ENCODE measurements around the gene YIF1B. TPM values are rescaled to one million over a fixed set of nuclear protein-coding genes. Genes with fewer than 3 reads are reported as not detected.
A peak's percentile ranks its signal among the peaks of the same experiment; 100 is the strongest.
"Not testable (repeated sequence)": the region's sequence is repeated elsewhere in the genome, so short reads cannot be mapped to it uniquely, and the experiment has no call there.

YIF1B gene, protein sequence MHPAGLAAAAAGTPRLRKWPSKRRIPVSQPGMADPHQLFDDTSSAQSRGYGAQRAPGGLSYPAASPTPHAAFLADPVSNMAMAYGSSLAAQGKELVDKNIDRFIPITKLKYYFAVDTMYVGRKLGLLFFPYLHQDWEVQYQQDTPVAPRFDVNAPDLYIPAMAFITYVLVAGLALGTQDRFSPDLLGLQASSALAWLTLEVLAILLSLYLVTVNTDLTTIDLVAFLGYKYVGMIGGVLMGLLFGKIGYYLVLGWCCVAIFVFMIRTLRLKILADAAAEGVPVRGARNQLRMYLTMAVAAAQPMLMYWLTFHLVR
- 17.7 TPM for total RNA-seq
- polyA plus RNA-seq: 34.3 TPM

DNA sequence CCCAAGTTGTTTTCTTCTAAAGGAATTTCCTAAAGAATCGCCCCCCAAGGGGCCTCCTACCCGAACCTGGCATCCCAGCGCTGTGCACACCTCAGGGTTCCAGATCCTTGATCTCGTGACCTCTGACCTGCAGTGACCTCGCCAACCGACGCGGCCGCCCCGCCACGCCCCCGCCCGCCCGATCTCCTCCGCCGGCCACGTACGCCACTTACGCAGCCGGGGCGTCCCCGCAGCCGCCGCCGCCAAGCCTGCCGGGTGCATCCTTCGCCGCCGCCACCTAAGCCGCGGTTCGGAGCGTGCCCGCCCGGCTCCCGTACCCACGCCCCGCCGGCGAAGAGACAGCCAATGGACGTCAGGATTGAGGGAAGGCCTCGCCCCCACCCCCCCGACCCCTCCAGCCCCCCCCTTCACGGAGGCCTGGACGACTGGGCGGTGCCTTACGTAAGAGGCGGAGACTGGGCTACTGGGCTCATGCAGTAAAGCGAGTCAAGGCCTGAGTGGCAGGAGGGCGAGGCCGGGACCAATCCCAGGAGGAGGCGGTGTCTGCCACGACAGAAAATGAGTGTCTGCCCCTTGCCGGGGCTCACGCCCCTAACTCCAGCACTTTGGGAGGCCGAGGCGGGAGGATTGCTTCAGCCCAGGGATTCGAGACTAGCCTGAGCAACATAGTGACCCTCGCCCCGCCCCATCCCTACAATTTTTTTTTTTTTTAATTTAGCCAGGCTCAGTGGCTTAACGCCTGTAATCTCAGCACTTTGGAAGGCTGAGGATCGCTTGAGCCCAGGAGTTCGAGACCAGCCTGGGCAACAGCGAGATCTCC is at the start of gene YIF1B:
YIF1B (minus strand) TSS at position 291 of the 820 bp plus-strand sequence; CDS start at position 261, 30 bp downstream.
- WGBS: under 1% methylated on average over 64 of the region's 64 CpGs
- Histone ChIP-seq H3K36me3 (ENCODE audit: insufficient read depth) (no peaks in the 10 kb centered on the region), H3K4me1 (ENCODE audit: insufficient read depth) (no peaks in the 10 kb centered on the region), H3K27ac (ENCODE audit: low read depth) (peak within 1 kb of the TSS; percentile 82), H3K4me3 (ENCODE audit: low read depth, low read length) (peak within 1 kb of the TSS; percentile 45)
- peak; percentile 91 for DNase-seq (ENCODE audit: extremely low spot score)

DNA sequence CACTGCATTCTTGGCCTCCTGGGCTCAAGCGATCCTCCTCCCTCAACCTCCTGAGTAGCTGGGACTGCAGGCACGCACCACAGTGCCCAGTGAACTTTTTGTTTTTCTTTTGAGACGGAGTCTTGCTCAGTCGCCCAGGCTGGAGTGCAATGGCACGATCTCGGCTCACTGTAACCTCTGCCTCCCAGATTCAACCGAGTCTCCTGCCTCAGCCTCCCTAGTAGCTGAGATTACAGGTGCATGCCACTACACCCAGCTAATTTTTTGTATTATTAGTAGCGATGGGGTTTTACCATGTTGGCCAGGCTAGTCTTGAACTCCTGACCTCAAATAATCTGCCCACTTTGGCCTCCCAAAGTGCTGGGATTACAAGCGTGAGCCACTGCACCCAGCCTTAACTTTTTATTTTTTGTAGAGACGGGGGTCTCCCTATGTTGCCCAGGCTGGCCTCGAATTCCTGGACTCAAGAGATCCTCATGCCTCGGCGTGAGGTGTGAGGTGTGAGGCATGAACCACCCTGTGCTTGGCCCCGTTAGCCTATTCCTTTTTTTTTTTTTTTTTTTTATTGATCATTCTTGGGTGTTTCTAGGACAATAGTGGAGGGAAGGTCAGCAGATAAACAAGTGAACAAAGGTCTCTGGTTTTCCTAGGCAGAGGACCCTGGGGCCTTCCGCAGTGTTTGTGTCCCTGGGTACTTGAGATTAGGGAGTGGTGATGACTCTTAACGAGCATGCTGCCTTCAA is 47.4 kb upstream of the YIF1B start:
- H3K36me3 ChIP-seq (ENCODE audit: insufficient read depth); H3K4me1 ChIP-seq (ENCODE audit: insufficient read depth); H3K27ac ChIP-seq (ENCODE audit: low read depth); DNase-seq (ENCODE audit: extremely low spot score); H3K4me3 ChIP-seq (ENCODE audit: low read depth, low read length): not testable (repeated sequence)
- 77% methylated on average over 15 of the region's 16 CpGs for WGBS

DNA sequence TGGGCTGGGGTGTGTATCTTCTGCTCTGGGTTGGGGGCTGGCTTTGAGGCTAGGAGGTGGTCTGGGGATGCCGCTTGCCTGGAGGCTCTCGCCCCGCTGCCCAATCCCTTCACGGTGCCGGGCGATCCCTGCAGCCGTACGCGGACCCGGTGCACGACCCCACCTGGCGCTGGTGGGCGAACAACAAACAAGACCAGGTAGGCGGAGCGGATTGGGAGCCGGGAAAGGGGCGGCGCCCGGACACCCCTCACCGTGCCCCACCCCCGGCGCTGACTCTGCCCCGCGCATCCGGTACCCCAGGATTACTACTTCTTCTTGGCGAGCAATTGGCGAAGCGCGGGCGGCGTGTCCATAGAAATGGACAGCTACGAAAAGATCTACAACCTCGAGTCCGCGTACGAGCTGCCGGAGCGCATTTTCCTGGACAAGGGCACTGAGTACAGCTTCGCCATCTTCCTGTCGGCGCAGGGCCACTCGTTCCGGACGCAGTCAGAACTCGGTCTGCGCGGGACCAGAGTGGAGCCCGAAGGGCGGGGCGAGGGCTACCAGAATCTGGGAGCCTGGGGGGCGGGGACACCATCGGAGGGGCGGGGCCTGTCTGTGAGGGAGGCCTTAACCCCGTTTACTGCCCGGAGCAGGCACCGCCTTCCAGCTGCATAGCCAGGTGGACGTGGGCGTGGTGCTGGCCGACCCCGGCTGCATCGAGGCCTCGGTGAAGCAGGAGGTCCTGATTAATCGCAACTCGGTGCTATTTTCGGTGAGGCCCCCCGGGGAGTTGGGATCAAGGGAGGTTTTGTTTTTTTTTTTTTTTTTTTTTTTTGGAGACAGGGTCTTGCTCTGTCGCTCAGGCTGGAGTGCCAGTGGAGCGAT is 46.6 kb upstream of the YIF1B start:
- no peak overlapping the region for H3K27ac ChIP-seq (ENCODE audit: low read depth)
- no peaks in the 10 kb centered on the region for H3K36me3 ChIP-seq (ENCODE audit: insufficient read depth)
- 2% methylated on average over 68 of the region's 68 CpGs for WGBS
- H3K4me3 ChIP-seq (ENCODE audit: low read depth, low read length): peak overlapping the region; percentile 46
- no peak for DNase-seq (ENCODE audit: extremely low spot score)
- H3K4me1 ChIP-seq (ENCODE audit: insufficient read depth): no peaks in the 10 kb centered on the region

DNA sequence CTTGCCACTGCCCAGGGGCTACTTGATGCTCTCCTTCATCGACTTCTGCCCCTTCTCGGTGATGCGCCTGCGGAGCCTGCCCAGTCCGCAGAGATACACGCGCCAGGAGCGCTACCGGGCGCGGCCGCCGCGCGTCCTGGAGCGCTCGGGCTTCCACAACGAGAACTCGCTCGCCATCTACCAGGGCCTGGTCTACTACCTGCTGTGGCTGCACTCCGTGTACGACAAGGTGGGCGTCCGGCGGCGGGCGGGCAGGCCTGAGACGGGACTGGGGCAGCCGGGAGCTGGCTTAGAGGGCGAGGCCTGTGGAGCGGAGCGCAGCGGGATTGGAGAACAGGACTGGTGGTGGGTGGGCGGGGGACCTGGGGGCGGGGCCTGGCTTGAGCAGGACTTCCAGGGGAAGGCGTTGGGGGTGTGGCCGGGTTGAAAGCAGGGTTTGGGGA is 45.9 kb upstream of the YIF1B start:
- H3K27ac ChIP-seq (ENCODE audit: low read depth): no peak overlapping the region
- DNase-seq (ENCODE audit: extremely low spot score): peak; percentile 45
- H3K36me3 ChIP-seq (ENCODE audit: insufficient read depth): no peaks in the 10 kb centered on the region
- WGBS: under 1% methylated on average over 37 of the region's 37 CpGs
- no peaks in the 10 kb centered on the region for H3K4me1 ChIP-seq (ENCODE audit: insufficient read depth)
- H3K4me3 ChIP-seq (ENCODE audit: low read depth, low read length): peak overlapping the region; percentile 46

DNA sequence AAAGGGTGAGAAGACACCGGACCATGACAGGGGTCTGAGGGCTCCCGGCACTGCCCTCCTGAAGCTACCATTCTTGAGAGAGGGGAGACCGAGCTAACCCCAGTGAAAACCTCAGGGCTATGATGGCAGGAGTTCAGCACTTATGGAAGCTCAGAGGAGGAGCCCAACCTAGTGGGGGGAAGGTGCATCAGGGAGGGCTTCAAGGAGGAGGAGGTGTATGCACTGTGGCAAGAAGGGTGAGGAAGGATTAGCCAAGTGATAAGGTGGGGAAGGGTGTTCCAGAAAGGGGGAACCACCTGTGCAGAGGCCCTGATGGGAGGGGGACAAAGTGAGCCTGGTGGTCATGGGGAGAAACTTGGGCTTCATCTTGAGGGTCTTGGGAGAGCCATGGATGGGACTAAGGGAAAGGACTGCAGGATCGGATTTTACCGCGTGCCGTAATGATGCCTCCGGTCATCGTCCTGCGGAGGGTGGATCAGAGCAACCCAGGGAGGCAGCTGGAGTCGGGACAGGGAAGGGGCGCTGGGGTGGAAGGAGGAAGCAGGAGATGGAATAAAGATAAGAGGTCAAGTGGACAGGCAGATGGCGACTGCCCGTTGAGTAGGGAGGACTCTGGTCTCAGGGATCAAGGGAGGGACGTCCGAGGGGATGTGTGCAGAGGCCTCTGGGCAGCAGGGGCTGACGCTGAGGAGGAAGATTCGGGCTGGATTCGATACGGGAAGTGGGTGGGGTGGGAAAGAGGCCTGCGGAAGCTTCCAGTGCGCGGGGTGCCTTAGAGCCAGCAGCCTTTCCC is 45.3 kb upstream of the YIF1B start:
- H3K36me3 ChIP-seq (ENCODE audit: insufficient read depth): no peaks in the 10 kb centered on the region
- H3K4me3 ChIP-seq (ENCODE audit: low read depth, low read length): peak overlapping the region; percentile 46
- H3K4me1 ChIP-seq (ENCODE audit: insufficient read depth): no peaks in the 10 kb centered on the region
- H3K27ac ChIP-seq (ENCODE audit: low read depth): no peak overlapping the region
- WGBS: 17% methylated on average over 23 of the region's 23 CpGs
- DNase-seq (ENCODE audit: extremely low spot score): no peak

DNA sequence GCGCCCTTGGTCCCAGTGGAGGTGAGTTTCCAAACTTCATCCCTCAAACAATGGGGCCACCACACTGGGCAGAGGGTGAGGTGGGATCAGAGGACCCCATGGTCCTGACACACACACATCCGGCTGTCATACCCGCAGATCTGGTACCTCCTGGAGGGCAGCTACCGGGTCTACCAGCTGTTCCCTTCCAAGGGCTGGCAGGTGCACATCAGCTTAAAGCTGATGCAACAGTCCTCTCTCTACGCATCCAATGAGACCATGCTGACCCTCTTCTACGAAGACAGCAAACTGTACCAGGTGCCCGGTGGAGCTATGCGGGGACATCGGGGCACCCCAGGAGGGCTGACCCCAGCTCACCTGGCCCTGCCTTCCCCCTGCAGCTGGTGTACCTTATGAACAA is 44.6 kb upstream of the YIF1B start:
- no peak overlapping the region for H3K27ac ChIP-seq (ENCODE audit: low read depth)
- no peak overlapping the region for H3K4me3 ChIP-seq (ENCODE audit: low read depth, low read length)
- DNase-seq (ENCODE audit: extremely low spot score): no peak
- H3K4me1 ChIP-seq (ENCODE audit: insufficient read depth): no peaks in the 10 kb centered on the region
- no peaks in the 10 kb centered on the region for H3K36me3 ChIP-seq (ENCODE audit: insufficient read depth)
- 89% methylated on average over 9 of the region's 9 CpGs for WGBS

DNA sequence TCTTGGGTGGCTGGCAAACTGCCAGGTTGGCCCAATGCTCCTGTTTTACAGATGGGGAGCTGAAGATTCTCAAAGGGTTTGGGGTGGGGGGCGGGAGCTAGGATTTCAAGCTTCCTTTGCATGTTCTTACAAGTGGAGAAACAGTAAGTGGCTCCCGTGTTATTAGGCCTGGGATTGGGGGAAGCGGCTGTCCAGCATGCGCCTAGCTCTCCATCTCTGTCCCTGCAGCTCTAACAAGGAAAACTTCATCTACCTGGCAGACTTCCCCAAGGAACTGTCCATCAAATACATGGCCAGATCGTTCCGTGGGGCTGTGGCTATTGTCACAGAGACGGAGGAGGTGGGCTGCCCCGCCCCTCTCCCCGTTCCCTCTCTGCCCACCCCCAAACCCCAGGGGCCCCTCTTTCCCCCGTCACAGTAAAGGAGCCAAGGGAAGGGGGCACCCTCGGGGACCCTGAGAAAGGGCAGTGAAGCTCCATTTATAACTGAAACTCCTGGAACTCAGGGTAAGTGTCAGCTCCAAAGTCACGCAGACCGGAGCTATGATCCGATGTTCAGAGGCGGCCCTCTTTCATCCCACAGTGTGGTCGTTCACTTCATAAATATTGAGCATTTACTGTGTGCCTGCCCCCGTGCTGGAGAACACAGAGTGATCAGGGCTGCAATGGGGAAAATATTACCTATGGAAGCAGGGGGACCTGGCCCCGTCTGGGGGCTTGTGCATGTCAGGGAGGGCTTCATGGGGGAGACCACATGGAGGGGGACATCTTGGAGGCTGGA is 43.7 kb upstream of the YIF1B start:
- DNase-seq (ENCODE audit: extremely low spot score): no peak
- Histone ChIP-seq H3K36me3 (ENCODE audit: insufficient read depth) (no peaks in the 10 kb centered on the region), H3K4me3 (ENCODE audit: low read depth, low read length) (no peak overlapping the region), H3K27ac (ENCODE audit: low read depth) (no peak overlapping the region), H3K4me1 (ENCODE audit: insufficient read depth) (no peaks in the 10 kb centered on the region)
- 52% methylated on average over 18 of the region's 18 CpGs for WGBS

DNA sequence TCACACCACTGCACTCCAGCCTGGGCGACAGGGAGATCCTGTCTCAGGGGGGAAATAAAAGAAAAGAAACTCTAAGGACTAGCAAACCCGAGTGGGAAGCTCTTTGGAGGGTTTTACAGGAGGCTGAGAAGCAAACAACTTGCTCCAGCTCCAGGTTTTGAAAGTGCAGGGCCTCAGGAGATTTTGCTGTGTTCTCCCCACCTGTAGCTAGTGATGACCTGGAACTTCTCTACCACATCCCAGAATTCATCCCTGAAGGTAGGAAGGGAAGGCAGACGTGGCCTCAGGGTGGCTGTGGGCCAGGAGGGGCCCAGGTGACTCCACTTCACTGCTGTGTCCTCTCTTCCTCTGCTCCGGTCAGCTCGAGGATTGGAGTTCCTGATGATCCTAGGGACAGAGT is 42.3 kb upstream of the YIF1B start:
- WGBS: 37% methylated on average over 5 of the region's 5 CpGs
- H3K4me1 ChIP-seq (ENCODE audit: insufficient read depth): no peaks in the 10 kb centered on the region
- H3K36me3 ChIP-seq (ENCODE audit: insufficient read depth): no peaks in the 10 kb centered on the region
- H3K27ac ChIP-seq (ENCODE audit: low read depth): no peak overlapping the region
- DNase-seq (ENCODE audit: extremely low spot score): no peak
- no peak overlapping the region for H3K4me3 ChIP-seq (ENCODE audit: low read depth, low read length)

DNA sequence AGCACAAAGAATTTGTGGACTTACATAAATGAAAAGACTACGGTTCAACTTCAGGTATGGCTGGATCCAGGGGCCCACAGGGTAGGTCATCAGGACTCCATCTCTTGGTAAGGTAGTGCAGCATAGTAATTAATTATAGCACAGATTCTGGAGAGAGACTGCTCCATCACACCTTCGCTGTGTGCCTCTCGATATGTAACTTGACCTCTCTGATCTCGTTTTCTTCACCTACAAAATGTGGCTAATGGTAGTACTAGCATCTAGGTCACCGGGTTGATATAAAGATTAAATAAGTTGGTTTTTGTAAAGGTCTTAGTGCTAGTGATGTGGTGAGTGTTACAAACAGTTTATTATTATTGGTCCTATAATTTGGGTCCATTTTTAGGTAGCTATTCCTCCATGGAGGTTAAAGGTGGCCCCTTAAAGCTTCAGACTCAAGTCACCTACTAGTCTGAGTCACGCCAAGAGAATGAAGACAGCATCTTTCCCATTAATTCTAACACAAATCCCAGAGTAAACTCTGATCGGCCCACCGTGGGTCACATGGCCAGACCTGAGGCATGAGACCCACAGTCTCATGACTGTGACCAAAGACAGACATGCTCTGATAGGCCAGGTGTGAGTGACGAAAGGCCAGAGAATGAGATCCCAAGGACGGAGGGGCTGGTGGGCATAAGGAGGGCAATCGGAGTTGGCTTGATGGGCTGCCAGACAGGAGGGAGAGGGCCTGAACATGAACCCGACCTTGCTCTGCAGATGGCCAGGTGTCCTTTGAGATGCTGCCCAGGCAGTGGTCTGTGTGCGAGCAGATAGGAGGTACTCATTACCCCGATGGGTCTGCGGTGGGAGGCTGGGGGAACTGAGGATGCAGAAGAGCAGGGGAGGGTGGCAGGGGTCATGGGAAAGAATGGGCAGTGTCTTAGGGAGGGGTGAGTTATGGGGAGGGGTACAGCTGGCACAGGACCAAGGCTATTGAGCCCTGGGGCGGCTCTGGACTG is 40.3 kb upstream of the YIF1B start:
- Histone ChIP-seq H3K4me1 (ENCODE audit: insufficient read depth) (no peaks in the 10 kb centered on the region), H3K4me3 (ENCODE audit: low read depth, low read length) (no peak overlapping the region), H3K36me3 (ENCODE audit: insufficient read depth) (no peaks in the 10 kb centered on the region), H3K27ac (ENCODE audit: low read depth) (no peak overlapping the region)
- WGBS: 72% methylated on average over 16 of the region's 16 CpGs
- DNase-seq (ENCODE audit: extremely low spot score): no peak

DNA sequence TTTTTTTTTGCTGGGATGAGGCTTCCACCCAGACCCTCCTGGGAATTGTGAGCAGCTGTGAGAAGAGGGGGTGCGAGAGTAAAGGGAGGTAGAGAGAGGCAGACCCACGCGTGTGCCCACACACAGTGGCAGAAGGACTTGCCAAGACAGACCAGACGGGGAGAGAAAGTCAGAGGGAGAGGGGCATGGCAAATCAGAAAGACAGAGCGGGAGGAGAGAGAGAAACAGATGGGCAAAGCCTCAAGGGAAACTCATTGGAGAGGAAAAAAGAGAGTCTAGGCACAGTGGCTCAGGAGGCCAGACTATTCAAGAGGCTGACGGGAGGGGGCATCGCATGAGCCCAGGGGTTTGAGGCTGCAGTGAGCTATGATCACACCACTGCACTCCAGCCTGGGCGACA is 36.9 kb upstream of the YIF1B start:
- 66% methylated on average over 8 of the region's 8 CpGs for WGBS
- DNase-seq (ENCODE audit: extremely low spot score): no peak

DNA sequence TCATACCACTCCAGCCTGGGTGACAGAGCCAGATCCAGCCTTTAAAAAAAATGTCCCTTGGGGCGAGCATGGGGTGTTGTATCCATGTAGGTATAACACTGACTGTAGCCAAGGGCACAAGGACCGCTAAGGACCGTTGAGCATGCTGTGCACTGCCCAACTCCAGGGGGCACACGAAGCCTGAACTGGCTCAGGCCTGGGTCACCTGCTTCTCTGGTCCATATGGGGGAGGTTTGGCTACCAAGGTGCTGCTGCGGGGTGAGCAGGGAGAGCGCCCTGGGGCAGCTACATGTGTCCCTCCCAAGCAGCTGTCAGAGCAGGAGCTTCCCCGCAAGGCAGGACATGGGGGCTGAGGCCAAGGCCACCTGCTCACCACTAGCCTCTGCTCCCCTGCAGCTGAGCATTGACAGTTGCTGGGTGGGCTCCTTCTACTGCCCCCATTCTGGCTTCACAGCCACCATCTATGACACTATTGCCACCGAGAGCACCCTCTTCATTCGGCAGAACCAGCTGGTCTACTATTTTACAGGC is 36.2 kb upstream of the YIF1B start:
- DNase-seq (ENCODE audit: extremely low spot score): no peak
- no peak overlapping the region for H3K27ac ChIP-seq (ENCODE audit: low read depth)
- H3K4me3 ChIP-seq (ENCODE audit: low read depth, low read length): no peak overlapping the region
- WGBS: 77% methylated on average over 9 of the region's 9 CpGs
- no peaks in the 10 kb centered on the region for H3K36me3 ChIP-seq (ENCODE audit: insufficient read depth)
- H3K4me1 ChIP-seq (ENCODE audit: insufficient read depth): no peaks in the 10 kb centered on the region

More for the DNA sequence above, 36.9 kb upstream of the YIF1B start:
- Histone ChIP-seq H3K36me3 (ENCODE audit: insufficient read depth) (no peaks in the 10 kb centered on the region), H3K27ac (ENCODE audit: low read depth) (no peak overlapping the region), H3K4me3 (ENCODE audit: low read depth, low read length) (no peak overlapping the region), H3K4me1 (ENCODE audit: insufficient read depth) (no peaks in the 10 kb centered on the region)
